H9 (cell line): ENCODE measurements around the gene NUP210L. TPM values are rescaled to one million over a fixed set of nuclear protein-coding genes. Genes with fewer than 3 reads are reported as not detected.

Source experiments
- DNase-seq: peaks from one replicate; pipeline ENCODE4 v3.0.0-alpha.2; 2017
- H2AFZ ChIP-seq: one replicate; pipeline ENCODE4 v1.6.1; 2013; ENCODE audit warnings: mild to moderate bottlenecking, low read length, control low read depth, moderate library complexity
- H2AK5ac ChIP-seq: 2 replicates; pipeline ENCODE4 v1.6.1; 2013; ENCODE audit warnings: low read length, control low read depth, mixed read lengths; ENCODE audit not compliant: insufficient read length
- H2BK120ac ChIP-seq: one replicate; pipeline ENCODE4 v1.6.1; 2013; ENCODE audit warnings: low read depth, mild to moderate bottlenecking, low read length, control low read depth, inconsistent platforms; ENCODE audit not compliant: poor library complexity, severe bottlenecking
- H2BK12ac ChIP-seq: 2 replicates; pipeline ENCODE4 v1.6.1; 2013; ENCODE audit warnings: low read length, control low read depth, mixed read lengths, low read depth; ENCODE audit not compliant: insufficient read length
- H2BK15ac ChIP-seq: 2 replicates; pipeline ENCODE4 v1.6.1; 2013; ENCODE audit warnings: low read depth, low read length, control low read depth
- H2BK20ac ChIP-seq: one replicate; pipeline ENCODE4 v1.6.1; 2013; ENCODE audit warnings: low read depth, mild to moderate bottlenecking, low read length, control low read depth, inconsistent platforms; ENCODE audit not compliant: poor library complexity, severe bottlenecking
- H2BK5ac ChIP-seq: 2 replicates; pipeline ENCODE4 v1.6.1; 2013; ENCODE audit warnings: low read length, control low read depth, mixed read lengths; ENCODE audit not compliant: insufficient read length
- H3K14ac ChIP-seq: 2 replicates; pipeline ENCODE4 v1.6.1; 2013; ENCODE audit warnings: low read length, control low read depth; ENCODE audit not compliant: insufficient read depth
- H3K18ac ChIP-seq: 2 replicates; pipeline ENCODE4 v1.6.1; 2013; ENCODE audit warnings: low read depth, mild to moderate bottlenecking, mixed read lengths, low read length, control low read depth; ENCODE audit not compliant: insufficient read length
- H3K23ac ChIP-seq: 2 replicates; pipeline ENCODE4 v1.6.1; 2013; ENCODE audit warnings: low read length, control low read depth, mixed read lengths, low read depth; ENCODE audit not compliant: insufficient read length
- H3K23me2 ChIP-seq: 2 replicates; pipeline ENCODE4 v1.6.1; 2013; ENCODE audit warnings: low read depth, mild to moderate bottlenecking, mixed read lengths, low read length, control low read depth; ENCODE audit not compliant: insufficient read length, poor library complexity, severe bottlenecking
- H3K27ac ChIP-seq: 2 replicates; pipeline ENCODE4 v1.5.1; 2013; ENCODE audit warnings: low read length, control low read depth, mixed read lengths, low read depth; ENCODE audit not compliant: insufficient read length
- H3K27me3 ChIP-seq: 2 replicates; pipeline ENCODE4 v1.6.1; 2013; ENCODE audit warnings: low read length, control low read depth, inconsistent platforms; ENCODE audit not compliant: insufficient read depth
- H3K4ac ChIP-seq: 2 replicates; pipeline ENCODE4 v1.6.1; 2013; ENCODE audit warnings: low read depth, mild to moderate bottlenecking, control low read depth, inconsistent platforms, low read length, moderate library complexity
- H3K4me1 ChIP-seq: 2 replicates; pipeline ENCODE4 v1.6.1; 2013; ENCODE audit warnings: low read length, control low read depth, inconsistent platforms; ENCODE audit not compliant: insufficient read depth
- H3K4me2 ChIP-seq: 2 replicates; pipeline ENCODE4 v1.6.1; 2013; ENCODE audit warnings: low read length, control low read depth, mixed read lengths; ENCODE audit not compliant: insufficient read length, insufficient read depth
- H3K56ac ChIP-seq: 2 replicates; pipeline ENCODE4 v1.6.1; 2013; ENCODE audit warnings: low read depth, mild to moderate bottlenecking, mixed read lengths, low read length, control low read depth; ENCODE audit not compliant: insufficient read length
- H3K79me1 ChIP-seq: 2 replicates; pipeline ENCODE4 v1.6.1; 2013; ENCODE audit warnings: low read depth, mild to moderate bottlenecking, moderate library complexity, low read length, control low read depth, inconsistent platforms; ENCODE audit not compliant: insufficient read depth, poor library complexity, severe bottlenecking
- H3K79me2 ChIP-seq: 2 replicates; pipeline ENCODE4 v1.6.1; 2013; ENCODE audit warnings: low read length, control low read depth, inconsistent platforms; ENCODE audit not compliant: insufficient read depth
- H3K9ac ChIP-seq: 2 replicates; pipeline ENCODE4 v1.6.1; 2013; ENCODE audit warnings: low read length, control low read depth, mixed read lengths; ENCODE audit not compliant: insufficient read length; ENCODE audit errors: extremely low read depth
- H3K9me3 ChIP-seq: one replicate; pipeline ENCODE4 v1.6.1; 2013; ENCODE audit warnings: low read depth, low read length, inconsistent platforms; ENCODE audit not compliant: control insufficient read depth
- H3T11ph ChIP-seq: one replicate; pipeline ENCODE4 v1.6.1; 2013; ENCODE audit warnings: mild to moderate bottlenecking, low read length, control low read depth, inconsistent platforms
- H4K20me1 ChIP-seq: one replicate; pipeline ENCODE4 v1.6.1; 2013; ENCODE audit not compliant: control insufficient read depth, insufficient read length, insufficient read depth
- H4K5ac ChIP-seq: 2 replicates; pipeline ENCODE4 v1.6.1; 2013; ENCODE audit warnings: low read depth, mild to moderate bottlenecking, mixed read lengths, low read length, control low read depth; ENCODE audit not compliant: insufficient read length
- H4K8ac ChIP-seq: replicated peaks from 2 replicates; pipeline ENCODE4 v1.6.1; 2013; ENCODE audit warnings: low read length, control low read depth, mixed read lengths, low read depth; ENCODE audit not compliant: insufficient read length
- H4K91ac ChIP-seq: 2 replicates; pipeline ENCODE4 v1.6.1; 2013; ENCODE audit warnings: low read depth, mild to moderate bottlenecking, moderate library complexity, mixed read lengths, low read length, control low read depth; ENCODE audit not compliant: insufficient read length
- H3K27ac Mint-ChIP-seq, 3 experiments: 2 replicates in 2 of 3; 3 replicates in 1 of 3; pipeline ENCODE4 v1.8.0; 2020 to 2021; ENCODE audit warnings: mixed read lengths in 3 of 3, mild to moderate bottlenecking in 1 of 3, moderate library complexity in 1 of 3
- H3K27me3 Mint-ChIP-seq: 2 replicates; pipeline ENCODE4 v1.8.0; 2021; ENCODE audit warnings: low read depth, mild to moderate bottlenecking, moderate library complexity, mixed read lengths
- H3K36me3 Mint-ChIP-seq, 3 experiments: 2 replicates in 2 of 3; 3 replicates in 1 of 3; pipeline ENCODE4 v1.8.0; 2020 to 2021; ENCODE audit warnings: low read depth in 3 of 3, mixed read lengths in 3 of 3; ENCODE audit not compliant: insufficient read depth in 1 of 3
- H3K4me1 Mint-ChIP-seq, 2 experiments: 2 replicates each; pipeline ENCODE4 v1.8.0; 2020; ENCODE audit warnings: mixed read lengths in 2 of 2
- H3K4me3 Mint-ChIP-seq, 2 experiments: 2 replicates in 1 of 2; 3 replicates in 1 of 2; pipeline ENCODE4 v1.8.0; 2020 to 2021; ENCODE audit warnings: mild to moderate bottlenecking in 2 of 2, mixed read lengths in 2 of 2, moderate library complexity in 1 of 2
- H3K9me3 Mint-ChIP-seq, 2 experiments: 2 replicates in 1 of 2; 3 replicates in 1 of 2; pipeline ENCODE4 v1.8.0; 2020; ENCODE audit warnings: mild to moderate bottlenecking in 2 of 2, mixed read lengths in 2 of 2, moderate library complexity in 1 of 2
- CTCF ChIP-seq: fragments of 200-600 bp; sonication (generic); conservative IDR thresholded peaks from 3 replicates; pipeline ENCODE4 v1.8.0; 2021; ENCODE audit warnings: antibody characterized with exemption, mild to moderate bottlenecking
- WGBS: extraction: QIAGEN DNeasy Blood & Tissue Kit; methylation state at CpG from one replicate; pipeline ENCODE4 v1.1.7; 2013; ENCODE audit warnings: missing lambda C conversion rate, low lambda C conversion rate, mixed read lengths; ENCODE audit not compliant: insufficient read length; ENCODE audit errors: extremely low coverage; 5-methylcytosine and 5-hydroxymethylcytosine counted together
- total RNA-seq: library from RNA; stranded (reverse); gene quantifications from 2 replicates; pipeline ENCODE4 v1.2.1, GENCODE V29; 2021

Gene NUP210L
- total RNA-seq, 1 experiment from 2014 or later, result 0.04 TPM

- peak within 1 kb of the TSS; percentile 95 to 99 (median 99) for H3K27ac Mint-ChIP-seq
- no peak for TF ChIP-seq CTCF
- peak within 1 kb of the TSS; percentile 99 to 100 for H3K4me3 Mint-ChIP-seq
- Histone ChIP-seq H3K27me3 (no peaks in the 10 kb centered on the region), H3K4me2 (peak within 1 kb of the TSS; percentile 98), H4K8ac (no peak within 1 kb of the TSS), H3T11ph (no peak within 1 kb of the TSS), H3K4ac (no peak within 1 kb of the TSS), H2BK12ac (no peak within 1 kb of the TSS), H3K4me1 (no peaks in the 10 kb centered on the region), H4K5ac (no peak within 1 kb of the TSS), H2AK5ac (no peak within 1 kb of the TSS), H2BK20ac (no peak within 1 kb of the TSS), H3K18ac (peak within 1 kb of the TSS; percentile 61), H3K9me3 (no peaks in the 10 kb centered on the region), H3K56ac (no peak within 1 kb of the TSS), H3K23me2 (peaks cover 21% of the 10 kb centered on the region), H3K14ac (peak within 1 kb of the TSS; percentile 72), H4K20me1 (no peaks in the 10 kb centered on the region), H3K79me1 (peaks cover 21% of the 10 kb centered on the region), H3K27ac (peak within 1 kb of the TSS; percentile 5), H4K91ac (no peak within 1 kb of the TSS), H2BK15ac (no peak within 1 kb of the TSS), H3K79me2 (peaks cover 45% of the 10 kb centered on the region), H2BK120ac (no peak within 1 kb of the TSS), H3K23ac (no peak within 1 kb of the TSS), H2BK5ac (no peak within 1 kb of the TSS), H2AFZ (no peak within 1 kb of the TSS), H3K9ac (peak within 1 kb of the TSS; percentile 93)
- no peaks in the 10 kb centered on the region; a peak in 1 of 5 replicates for H3K9me3 Mint-ChIP-seq
- H3K4me1 Mint-ChIP-seq, result peaks cover 35 to 46% of the 10 kb centered on the region in 2 experiments
- H3K36me3 Mint-ChIP-seq, result peaks cover 27 to 45% (median 31%) of the 10 kb centered on the region in 3 experiments
- whole genome bisulfite sequencing, result no CpG with 5 or more reads among the region's 75 CpGs
- no peaks in the 10 kb centered on the region for H3K27me3 Mint-ChIP-seq
- DNase-seq, result peak; percentile 99
These were observed 196.5 kb downstream of the NUP210L start, which contains the start of gene CRTC2 for GRCh38 chr1:153958111-153958960. Gene CRTC2, minus strand, starts transcription at chr1:153958612. Its CDS starts 115 bp downstream, at chr1:153958497.
